ENCODE data around the gene TLR10. TPM values are rescaled to one million over a fixed set of nuclear protein-coding genes. Genes with fewer than 3 reads are reported as not detected.
A peak's percentile ranks its signal among the peaks of the same experiment; 100 is the strongest.

TLR10 gene
- 1 to 10 TPM in 1 of 2 donors, under 1 TPM in 1; 0.32 to 1.1 TPM for total RNA-seq
- polyA plus RNA-seq: not detected
- long read RNA-seq, donor 1: 0 reads
- long read RNA-seq, donor 2: 0 reads

GRCh38 chr4:38782452-38783108 is at the start of gene TLR10:
TSS of gene TLR10 (minus strand) at chr4:38782990. CDS start at chr4:38775590, 7,400 bp downstream.
- whole genome bisulfite sequencing, 2 donors: 34 to 40% methylated on average over 12 of the region's 12 CpGs
- peak; percentile 82 for ATAC-seq (ENCODE audit: low FRiP score)
- no peak within 1 kb of the TSS for H3K27ac ChIP-seq (ENCODE audit: low read depth in 1 of 2, low read length in 2 of 2)
- intact Hi-C loops (cut with DNase I): no loop called here
- H3K4me1 ChIP-seq (ENCODE audit: control insufficient read depth in 1 of 2, insufficient read depth in 2 of 2, low read length in 2 of 2): no peaks in the 10 kb centered on the region
- no peak within 1 kb of the TSS for H3K4me3 ChIP-seq (ENCODE audit: low read length in 2 of 2)
- DNase-seq: no peak
- no peaks in the 10 kb centered on the region for H3K9me3 ChIP-seq (ENCODE audit: control insufficient read depth, low read length)
- H3K36me3 ChIP-seq (ENCODE audit: control insufficient read depth in 1 of 2, insufficient read depth in 2 of 2, low read length in 1 of 2): no peaks in the 10 kb centered on the region
- H3K27me3 ChIP-seq (ENCODE audit: control insufficient read depth in 1 of 2, insufficient read depth in 2 of 2, low read length in 1 of 2): no peaks in the 10 kb centered on the region

- ATAC-seq (ENCODE audit: low FRiP score) (no peak), DNase-seq (no peak)
- H3K4me3 ChIP-seq (ENCODE audit: low read length in 2 of 2): no peak overlapping the region
- 95% methylated on average over 1 of the region's 1 CpG for WGBS, 2 donors
- no peaks in the 10 kb centered on the region for H3K9me3 ChIP-seq (ENCODE audit: control insufficient read depth, low read length)
- H3K36me3 ChIP-seq (ENCODE audit: control insufficient read depth in 1 of 2, insufficient read depth in 2 of 2, low read length in 1 of 2): no peaks in the 10 kb centered on the region
- no peaks in the 10 kb centered on the region for H3K27me3 ChIP-seq (ENCODE audit: control insufficient read depth in 1 of 2, insufficient read depth in 2 of 2, low read length in 1 of 2)
- intact Hi-C loops (cut with DNase I): no loop called here
- no peaks in the 10 kb centered on the region for H3K4me1 ChIP-seq (ENCODE audit: control insufficient read depth in 1 of 2, insufficient read depth in 2 of 2, low read length in 2 of 2)
- H3K27ac ChIP-seq (ENCODE audit: low read depth in 1 of 2, low read length in 2 of 2): no peak overlapping the region
Measured at GRCh38 chr4:38832206-38832605, 49.4 kb upstream of the TLR10 start.

- Histone ChIP-seq H3K4me3 (ENCODE audit: low read length in 2 of 2) (no peak overlapping the region), H3K4me1 (ENCODE audit: control insufficient read depth in 1 of 2, insufficient read depth in 2 of 2, low read length in 2 of 2) (no peaks in the 10 kb centered on the region), H3K36me3 (ENCODE audit: control insufficient read depth in 1 of 2, insufficient read depth in 2 of 2, low read length in 1 of 2) (no peaks in the 10 kb centered on the region), H3K27ac (ENCODE audit: low read depth in 1 of 2, low read length in 2 of 2) (no peak overlapping the region), H3K27me3 (ENCODE audit: control insufficient read depth in 1 of 2, insufficient read depth in 2 of 2, low read length in 1 of 2) (no peaks in the 10 kb centered on the region), H3K9me3 (ENCODE audit: control insufficient read depth, low read length) (no peaks in the 10 kb centered on the region)
- intact Hi-C loops (cut with DNase I): no loop called here
- no peak for DNase-seq
- ATAC-seq (ENCODE audit: low FRiP score): no peak
Measured at GRCh38 chr4:38831653-38832052, 48.9 kb upstream of the TLR10 start.

GRCh38 chr4:38829237-38829636 is 46.4 kb upstream of the TLR10 start:
- 93 to 94% methylated on average over 5 of the region's 5 CpGs for WGBS, 2 donors

GRCh38 chr4:38823766-38824165 is 41.0 kb upstream of the TLR10 start:
- DNase-seq: no peak
- Histone ChIP-seq H3K4me3 (ENCODE audit: low read length in 2 of 2) (no peak overlapping the region), H3K36me3 (ENCODE audit: control insufficient read depth in 1 of 2, insufficient read depth in 2 of 2, low read length in 1 of 2) (no peaks in the 10 kb centered on the region), H3K27ac (ENCODE audit: low read depth in 1 of 2, low read length in 2 of 2) (no peak overlapping the region), H3K4me1 (ENCODE audit: control insufficient read depth in 1 of 2, insufficient read depth in 2 of 2, low read length in 2 of 2) (no peaks in the 10 kb centered on the region), H3K9me3 (ENCODE audit: control insufficient read depth, low read length) (no peaks in the 10 kb centered on the region), H3K27me3 (ENCODE audit: control insufficient read depth in 1 of 2, insufficient read depth in 2 of 2, low read length in 1 of 2) (no peaks in the 10 kb centered on the region)
- peak; percentile 38 for ATAC-seq (ENCODE audit: low FRiP score)
- intact Hi-C loops (cut with DNase I): no loop called here
- WGBS, 2 donors: 92 to 94% methylated on average over 27 of the region's 27 CpGs

More at GRCh38 chr4:38829237-38829636, 46.4 kb upstream of the TLR10 start:
- ATAC-seq (ENCODE audit: low FRiP score) (no peak), DNase-seq (no peak)
- no peaks in the 10 kb centered on the region for H3K27me3 ChIP-seq (ENCODE audit: control insufficient read depth in 1 of 2, insufficient read depth in 2 of 2, low read length in 1 of 2)
- no peaks in the 10 kb centered on the region for H3K4me1 ChIP-seq (ENCODE audit: control insufficient read depth in 1 of 2, insufficient read depth in 2 of 2, low read length in 2 of 2)
- H3K4me3 ChIP-seq (ENCODE audit: low read length in 2 of 2): no peak overlapping the region
- intact Hi-C loops (cut with DNase I): no loop called here
- H3K9me3 ChIP-seq (ENCODE audit: control insufficient read depth, low read length): no peaks in the 10 kb centered on the region
- no peak overlapping the region for H3K27ac ChIP-seq (ENCODE audit: low read depth in 1 of 2, low read length in 2 of 2)
- H3K36me3 ChIP-seq (ENCODE audit: control insufficient read depth in 1 of 2, insufficient read depth in 2 of 2, low read length in 1 of 2): no peaks in the 10 kb centered on the region

- intact Hi-C loops (cut with DNase I): no loop called here
- Histone ChIP-seq H3K4me3 (ENCODE audit: low read length in 2 of 2) (no peak overlapping the region), H3K27ac (ENCODE audit: low read depth in 1 of 2, low read length in 2 of 2) (no peak overlapping the region), H3K4me1 (ENCODE audit: control insufficient read depth in 1 of 2, insufficient read depth in 2 of 2, low read length in 2 of 2) (no peaks in the 10 kb centered on the region), H3K36me3 (ENCODE audit: control insufficient read depth in 1 of 2, insufficient read depth in 2 of 2, low read length in 1 of 2) (no peaks in the 10 kb centered on the region), H3K27me3 (ENCODE audit: control insufficient read depth in 1 of 2, insufficient read depth in 2 of 2, low read length in 1 of 2) (no peaks in the 10 kb centered on the region), H3K9me3 (ENCODE audit: control insufficient read depth, low read length) (no peaks in the 10 kb centered on the region)
- 71 to 78% methylated on average over 5 of the region's 5 CpGs for WGBS, 2 donors
- no peak for DNase-seq
- ATAC-seq (ENCODE audit: low FRiP score): no peak
Measured at GRCh38 chr4:38822748-38823303, 40.0 kb upstream of the TLR10 start.

- intact Hi-C loops (cut with DNase I): no loop called here
- ATAC-seq (ENCODE audit: low FRiP score): no peak
- Histone ChIP-seq H3K4me1 (ENCODE audit: control insufficient read depth in 1 of 2, insufficient read depth in 2 of 2, low read length in 2 of 2) (no peaks in the 10 kb centered on the region), H3K9me3 (ENCODE audit: control insufficient read depth, low read length) (no peaks in the 10 kb centered on the region), H3K27ac (ENCODE audit: low read depth in 1 of 2, low read length in 2 of 2) (no peak overlapping the region), H3K36me3 (ENCODE audit: control insufficient read depth in 1 of 2, insufficient read depth in 2 of 2, low read length in 1 of 2) (no peaks in the 10 kb centered on the region), H3K4me3 (ENCODE audit: low read length in 2 of 2) (no peak overlapping the region), H3K27me3 (ENCODE audit: control insufficient read depth in 1 of 2, insufficient read depth in 2 of 2, low read length in 1 of 2) (no peaks in the 10 kb centered on the region)
- WGBS, 2 donors: 93 to 96% methylated on average over 3 of the region's 3 CpGs
- DNase-seq: no peak
Measured at GRCh38 chr4:38821739-38822138, 38.9 kb upstream of the TLR10 start.

- Histone ChIP-seq H3K36me3 (ENCODE audit: control insufficient read depth in 1 of 2, insufficient read depth in 2 of 2, low read length in 1 of 2) (no peaks in the 10 kb centered on the region), H3K4me1 (ENCODE audit: control insufficient read depth in 1 of 2, insufficient read depth in 2 of 2, low read length in 2 of 2) (no peaks in the 10 kb centered on the region), H3K4me3 (ENCODE audit: low read length in 2 of 2) (no peak overlapping the region), H3K9me3 (ENCODE audit: control insufficient read depth, low read length) (no peaks in the 10 kb centered on the region), H3K27ac (ENCODE audit: low read depth in 1 of 2, low read length in 2 of 2) (no peak overlapping the region), H3K27me3 (ENCODE audit: control insufficient read depth in 1 of 2, insufficient read depth in 2 of 2, low read length in 1 of 2) (no peaks in the 10 kb centered on the region)
- DNase-seq (no peak), ATAC-seq (ENCODE audit: low FRiP score) (no peak)
- intact Hi-C loops (cut with DNase I): no loop called here
- WGBS, 2 donors: 88 to 92% methylated on average over 4 of the region's 4 CpGs
Measured at GRCh38 chr4:38820329-38821061, 37.7 kb upstream of the TLR10 start.

- Histone ChIP-seq H3K36me3 (ENCODE audit: control insufficient read depth in 1 of 2, insufficient read depth in 2 of 2, low read length in 1 of 2) (no peaks in the 10 kb centered on the region), H3K4me1 (ENCODE audit: control insufficient read depth in 1 of 2, insufficient read depth in 2 of 2, low read length in 2 of 2) (no peaks in the 10 kb centered on the region), H3K27me3 (ENCODE audit: control insufficient read depth in 1 of 2, insufficient read depth in 2 of 2, low read length in 1 of 2) (no peaks in the 10 kb centered on the region), H3K27ac (ENCODE audit: low read depth in 1 of 2, low read length in 2 of 2) (no peak overlapping the region), H3K9me3 (ENCODE audit: control insufficient read depth, low read length) (peaks cover 3% of the 10 kb centered on the region), H3K4me3 (ENCODE audit: low read length in 2 of 2) (no peak overlapping the region)
- intact Hi-C loops (cut with DNase I): no loop called here
- 46 to 56% methylated on average over 3 of the region's 3 CpGs for WGBS, 2 donors
- no peak for DNase-seq
- no peak for ATAC-seq (ENCODE audit: low FRiP score)
Measured at GRCh38 chr4:38819569-38819968, 36.8 kb upstream of the TLR10 start.

All from aorta (tissue), 5 donors.